ENCODE data around the gene LTBP4. TPM values are rescaled to one million over a fixed set of nuclear protein-coding genes. Genes with fewer than 3 reads are reported as not detected.

Gene LTBP4
- total RNA-seq, 1 donor from 2014 or later, result 93.6 TPM

DNA sequence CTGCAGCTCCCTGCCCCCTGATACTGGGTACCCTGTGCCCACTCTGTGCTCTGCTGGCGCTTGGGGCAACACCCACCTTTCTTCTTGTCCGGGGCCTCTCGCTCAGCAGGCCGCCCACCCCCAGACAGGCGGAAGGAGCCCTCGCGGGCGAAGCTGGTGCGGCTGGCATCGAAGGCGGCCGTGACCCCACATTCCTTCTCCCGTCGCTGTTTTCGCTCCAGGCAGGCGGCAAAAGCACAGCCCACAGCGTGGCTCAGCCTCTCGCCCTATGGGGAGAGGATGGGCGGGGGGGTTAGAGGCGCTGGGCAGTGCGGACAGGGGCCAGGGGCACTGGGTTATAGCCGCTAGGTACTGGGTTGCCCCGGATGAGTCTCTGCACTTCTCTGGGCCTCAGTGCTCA is 76.0 kb downstream of the LTBP4 start:
- H3K27ac Mint-ChIP-seq (ENCODE audit: unreplicated experiment), result no peak overlapping the region
- no peak for DNase-seq (ENCODE audit: extremely low spot score, unreplicated experiment)
- TF ChIP-seq, protein P1, sequence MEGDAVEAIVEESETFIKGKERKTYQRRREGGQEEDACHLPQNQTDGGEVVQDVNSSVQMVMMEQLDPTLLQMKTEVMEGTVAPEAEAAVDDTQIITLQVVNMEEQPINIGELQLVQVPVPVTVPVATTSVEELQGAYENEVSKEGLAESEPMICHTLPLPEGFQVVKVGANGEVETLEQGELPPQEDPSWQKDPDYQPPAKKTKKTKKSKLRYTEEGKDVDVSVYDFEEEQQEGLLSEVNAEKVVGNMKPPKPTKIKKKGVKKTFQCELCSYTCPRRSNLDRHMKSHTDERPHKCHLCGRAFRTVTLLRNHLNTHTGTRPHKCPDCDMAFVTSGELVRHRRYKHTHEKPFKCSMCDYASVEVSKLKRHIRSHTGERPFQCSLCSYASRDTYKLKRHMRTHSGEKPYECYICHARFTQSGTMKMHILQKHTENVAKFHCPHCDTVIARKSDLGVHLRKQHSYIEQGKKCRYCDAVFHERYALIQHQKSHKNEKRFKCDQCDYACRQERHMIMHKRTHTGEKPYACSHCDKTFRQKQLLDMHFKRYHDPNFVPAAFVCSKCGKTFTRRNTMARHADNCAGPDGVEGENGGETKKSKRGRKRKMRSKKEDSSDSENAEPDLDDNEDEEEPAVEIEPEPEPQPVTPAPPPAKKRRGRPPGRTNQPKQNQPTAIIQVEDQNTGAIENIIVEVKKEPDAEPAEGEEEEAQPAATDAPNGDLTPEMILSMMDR (IDR thresholded peaks at IDR 0.05), result no peak
- H3K4me3 Mint-ChIP-seq (ENCODE audit: unreplicated experiment), result no peak overlapping the region
- peaks cover 30% of the 10 kb centered on the region for H3K36me3 Mint-ChIP-seq (ENCODE audit: unreplicated experiment)
- no peaks in the 10 kb centered on the region for H3K4me1 Mint-ChIP-seq (ENCODE audit: unreplicated experiment)
- no peaks in the 10 kb centered on the region for H3K27me3 Mint-ChIP-seq (ENCODE audit: unreplicated experiment)
- H3K9me3 Mint-ChIP-seq (ENCODE audit: unreplicated experiment), result no peaks in the 10 kb centered on the region

Other genes starting within 250 kb of the LTBP4 start
- gene HIPK4, start 211.2 kb upstream of the LTBP4 start, total RNA-seq, result 0.21 and 0.29 TPM in 2 replicates
- gene PRX, start 188.0 kb upstream of the LTBP4 start, total RNA-seq, result 5.0 and 5.7 TPM in 2 replicates
- gene SERTAD1, start 175.4 kb upstream of the LTBP4 start, total RNA-seq, result 13.3 and 13.8 TPM in 2 replicates
- gene SERTAD3, start 157.0 kb upstream of the LTBP4 start, total RNA-seq, result 31.4 and 33.4 TPM in 2 replicates
- 45.6 and 51.5 TPM in 2 replicates for gene BLVRB, start 135.6 kb upstream of the LTBP4 start, total RNA-seq
- gene SPTBN4, start 134.4 kb upstream of the LTBP4 start, total RNA-seq, result 0.48 and 0.63 TPM in 2 replicates
- 53.3 and 53.8 TPM in 2 replicates for gene SHKBP1, start 24.5 kb upstream of the LTBP4 start, total RNA-seq
- gene NUMBL, start 89.3 kb downstream of the LTBP4 start, total RNA-seq, result 63.2 and 67.1 TPM in 2 replicates
- 33.8 and 42.0 TPM in 2 replicates for gene COQ8B, start 115.5 kb downstream of the LTBP4 start, total RNA-seq
- gene ITPKC, start 115.7 kb downstream of the LTBP4 start, total RNA-seq, result 10.9 and 12.0 TPM in 2 replicates
- gene ACTMAP, start 149.1 kb downstream of the LTBP4 start, total RNA-seq, result 14.6 and 17.0 TPM in 2 replicates
- gene SNRPA, start 149.8 kb downstream of the LTBP4 start, total RNA-seq, result 48.0 and 53.2 TPM in 2 replicates
- 2.0 TPM in 1 of 2 replicates, not detected in the other for gene MIA, start 174.2 kb downstream of the LTBP4 start, total RNA-seq
- gene RAB4B, start 176.9 kb downstream of the LTBP4 start, total RNA-seq, result 19.7 and 20.4 TPM in 2 replicates
- 94.3 and 104 TPM in 2 replicates for gene EGLN2, start 197.8 kb downstream of the LTBP4 start, total RNA-seq
- gene CYP2A6, start 249.1 kb downstream of the LTBP4 start, total RNA-seq, result not detected in 2 replicates